GM18502 (cell line): ENCODE data around the gene METAP2.

Experiments
- ATAC-seq: cut with Tn5 transposase; IDR thresholded peaks from one replicate; pipeline ENCODE4 v1.9.1; 2021; ENCODE audit warnings: mild to moderate bottlenecking; ENCODE audit not compliant: unreplicated experiment, poor library complexity

METAP2 gene

DNA sequence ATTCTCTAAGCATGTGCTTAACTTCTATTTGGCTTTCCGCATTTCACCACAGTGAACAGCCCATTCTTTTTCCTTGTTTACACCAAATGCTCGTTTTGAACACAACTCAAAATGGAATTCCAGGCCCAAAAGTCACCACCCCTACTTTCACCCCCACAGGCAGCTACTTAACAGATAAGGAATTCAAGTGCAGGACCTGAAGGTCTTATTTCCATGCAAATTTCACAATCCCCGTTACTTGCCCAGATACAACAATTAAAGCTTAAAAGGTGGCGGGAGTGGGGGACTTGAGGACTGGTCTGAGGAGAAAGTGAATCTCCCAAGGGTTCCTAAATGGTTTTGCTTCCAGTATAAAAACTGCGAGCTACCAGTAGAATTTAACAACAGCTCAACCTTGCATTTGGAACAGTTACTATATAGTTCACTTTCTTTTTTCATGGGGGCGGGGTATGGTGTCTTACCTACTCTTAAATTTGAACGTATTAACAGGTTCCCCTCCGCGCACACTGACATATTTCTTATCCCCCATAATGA, 73.6 kb downstream of the METAP2 start:
- no peak for ATAC-seq

DNA sequence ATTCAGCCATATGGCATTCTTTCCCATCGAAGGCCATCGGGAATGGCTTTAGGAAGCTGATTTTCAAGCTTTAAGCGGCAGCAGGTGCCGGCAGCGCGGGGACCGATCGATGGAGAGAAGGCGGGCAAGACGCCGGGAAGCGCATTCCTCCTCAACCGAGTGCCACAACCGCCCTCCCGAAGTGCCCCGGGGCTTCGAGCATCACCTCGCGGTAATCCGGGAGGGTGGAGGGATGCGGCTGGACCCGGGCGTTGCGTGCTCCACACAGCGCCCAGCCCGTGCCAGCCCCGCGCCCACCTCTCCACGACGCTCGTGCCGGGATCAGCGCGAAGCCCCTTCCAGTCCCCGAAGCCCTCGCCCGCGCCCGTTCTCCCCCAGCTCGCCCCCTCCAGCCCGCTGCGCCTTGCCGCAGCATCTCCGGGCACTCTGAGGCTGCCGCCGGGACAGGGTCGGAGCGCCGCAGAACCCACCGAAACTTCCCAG, 74.1 kb downstream of the METAP2 start:
- ATAC-seq = no peak

DNA sequence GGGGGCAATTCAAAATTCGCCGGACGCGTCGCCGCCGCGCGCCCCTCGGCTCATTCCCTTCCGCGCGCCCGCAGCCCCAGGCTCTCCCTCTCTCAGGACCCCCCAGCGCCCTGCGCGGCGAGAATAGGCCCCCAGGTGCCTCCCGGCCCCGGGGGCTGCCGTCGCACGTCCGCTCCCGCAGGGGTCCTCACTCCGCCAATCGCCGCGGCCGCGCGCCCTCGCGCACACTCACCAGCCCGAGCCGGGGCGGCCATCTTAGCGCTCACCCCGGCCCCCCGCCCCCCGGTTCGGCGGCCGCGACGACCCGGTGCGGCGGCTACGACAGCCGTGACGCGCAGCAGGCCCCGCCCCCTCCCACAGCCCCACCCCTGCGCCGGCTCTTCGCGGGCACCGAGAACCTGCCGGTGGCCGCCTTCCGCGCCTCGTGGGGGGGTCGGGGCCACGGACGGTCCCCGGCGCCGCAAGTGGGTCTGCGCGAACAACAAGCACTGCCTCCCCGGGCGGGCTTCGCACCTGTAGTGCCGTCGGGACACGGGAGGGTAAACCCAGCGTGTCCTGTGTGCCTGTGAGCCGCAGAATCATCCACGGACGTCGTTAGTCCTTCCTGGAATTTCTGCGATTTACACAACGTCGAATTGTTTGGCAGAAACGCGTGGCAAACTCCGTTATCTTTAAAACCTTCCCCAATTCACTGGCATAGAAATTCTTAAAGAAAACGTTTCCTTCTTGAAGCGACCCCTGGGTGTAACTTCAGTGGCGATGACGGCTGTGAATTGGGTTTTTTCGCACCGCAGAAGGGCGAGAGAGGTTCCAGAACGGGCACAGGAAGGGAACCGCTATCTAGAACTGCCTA, 74.8 kb downstream of the METAP2 start:
- no peak for ATAC-seq

DNA sequence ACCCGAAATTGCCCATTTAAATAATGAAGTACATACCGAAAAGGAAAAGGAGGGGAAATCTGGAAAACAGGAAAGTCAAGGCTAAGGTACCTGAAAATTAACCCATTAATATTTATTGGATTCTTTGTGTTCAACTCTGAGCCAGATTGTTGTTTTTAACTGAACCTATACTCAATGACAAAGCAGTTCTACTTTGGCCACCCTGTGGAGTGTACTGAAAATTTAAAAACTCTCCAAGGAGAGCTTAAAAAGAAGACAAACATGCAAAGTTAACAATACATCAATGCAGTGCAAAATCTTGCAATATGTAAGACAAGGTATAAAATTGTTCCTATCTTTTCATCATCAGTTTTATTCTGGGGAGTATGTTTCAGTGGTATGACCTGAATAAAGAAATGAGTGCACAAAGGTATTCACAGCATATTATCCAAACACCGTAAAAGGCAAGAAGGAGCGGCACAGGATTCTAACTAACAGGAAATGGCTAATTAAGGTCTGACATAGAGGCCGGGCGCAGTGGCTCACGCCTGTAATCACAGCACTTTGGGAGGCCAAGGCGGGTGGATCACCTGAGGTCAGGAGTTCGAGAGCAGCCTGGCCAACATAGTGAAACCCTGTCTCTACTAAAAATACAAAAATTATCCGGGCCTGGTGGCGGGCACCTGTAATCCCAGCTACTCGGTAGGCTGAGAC, 75.6 kb downstream of the METAP2 start:
- ATAC-seq = no peak

DNA sequence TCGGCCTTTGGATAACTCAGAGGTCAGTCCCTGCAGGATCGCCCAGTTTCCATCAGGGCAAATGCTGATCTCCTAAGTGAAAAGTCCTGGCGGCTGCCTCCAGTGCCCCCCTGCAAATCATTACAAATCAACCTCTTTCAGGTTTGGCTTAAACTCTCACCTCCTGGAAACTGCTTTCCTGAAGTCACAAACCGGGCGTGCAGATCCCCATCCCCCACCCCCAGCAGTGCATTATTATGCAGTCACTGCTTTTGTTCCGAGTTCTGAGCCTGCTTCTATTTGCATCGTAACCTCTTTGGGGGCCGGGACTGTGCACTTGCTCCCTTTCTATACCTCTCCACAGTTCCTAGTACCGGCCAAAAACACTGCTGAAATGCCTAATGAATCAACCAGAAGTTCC, 77.4 kb downstream of the METAP2 start, which contains the start of gene USP44:
USP44 (minus strand) TSS at position 172 of the 400 bp plus-strand sequence. CDS start 17,220 bp downstream, outside the sequence.
- no peak for ATAC-seq

DNA sequence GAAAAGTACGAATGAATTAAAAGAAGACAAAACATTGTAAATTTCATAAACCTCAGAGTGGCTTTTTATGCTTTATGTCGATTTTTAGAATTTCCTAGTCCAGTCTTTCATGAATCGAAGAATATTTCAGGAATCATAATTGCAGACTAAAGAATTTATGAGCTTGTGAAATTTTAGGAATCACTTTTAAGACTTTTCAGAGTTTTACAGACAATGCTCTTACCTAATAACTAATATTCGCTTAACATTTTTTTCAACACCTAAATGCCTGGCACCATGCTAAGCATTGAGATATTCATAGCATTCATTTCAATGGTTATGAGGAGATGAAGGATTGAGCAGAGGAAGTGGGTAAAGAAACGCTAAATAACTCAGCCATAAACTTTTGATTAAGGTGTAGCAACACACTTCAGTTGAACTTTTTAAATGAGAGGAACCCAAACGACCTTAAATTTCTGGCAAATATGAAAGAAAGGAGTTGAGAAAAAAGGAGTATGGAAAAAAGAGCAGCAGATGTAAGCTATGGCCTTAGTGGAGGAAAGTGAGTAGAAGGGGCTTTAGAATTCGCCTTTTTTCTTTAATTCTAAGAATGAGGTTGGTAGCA, 78.1 kb downstream of the METAP2 start:
- no peak for ATAC-seq

DNA sequence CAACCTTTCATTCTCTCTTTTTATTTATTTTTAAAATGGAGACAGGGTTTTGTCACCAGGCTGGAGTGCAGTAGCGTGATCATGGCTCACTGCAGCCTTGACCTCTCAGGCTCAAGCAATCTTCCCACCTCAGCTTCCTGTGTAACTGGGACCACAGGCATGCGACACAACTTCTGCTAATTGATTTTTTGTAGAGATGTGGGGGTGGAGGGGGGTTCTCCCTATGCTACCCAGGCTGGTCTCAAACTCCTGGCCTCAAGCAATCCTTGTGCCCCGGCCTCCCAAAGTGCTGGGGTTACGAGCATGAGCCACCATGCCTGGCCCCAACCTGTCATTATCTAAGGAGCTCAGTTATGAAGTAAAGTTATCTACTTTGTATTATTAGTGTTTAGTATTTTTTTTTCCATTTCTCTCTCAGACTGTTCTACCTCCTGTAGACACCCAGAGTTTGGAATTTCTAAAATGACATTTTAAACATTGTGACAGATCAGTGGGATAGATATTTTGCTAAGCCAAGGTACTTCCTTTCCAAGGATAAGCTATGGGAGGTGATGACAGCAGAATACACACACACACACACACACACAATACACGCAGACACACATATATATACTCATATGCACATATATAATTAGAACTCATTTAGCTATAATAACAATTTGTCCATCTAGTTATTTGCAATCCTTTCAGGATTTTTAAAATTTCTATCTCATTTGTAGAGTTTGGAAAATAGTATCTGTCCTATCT, 79.4 kb downstream of the METAP2 start:
- ATAC-seq = no peak

DNA sequence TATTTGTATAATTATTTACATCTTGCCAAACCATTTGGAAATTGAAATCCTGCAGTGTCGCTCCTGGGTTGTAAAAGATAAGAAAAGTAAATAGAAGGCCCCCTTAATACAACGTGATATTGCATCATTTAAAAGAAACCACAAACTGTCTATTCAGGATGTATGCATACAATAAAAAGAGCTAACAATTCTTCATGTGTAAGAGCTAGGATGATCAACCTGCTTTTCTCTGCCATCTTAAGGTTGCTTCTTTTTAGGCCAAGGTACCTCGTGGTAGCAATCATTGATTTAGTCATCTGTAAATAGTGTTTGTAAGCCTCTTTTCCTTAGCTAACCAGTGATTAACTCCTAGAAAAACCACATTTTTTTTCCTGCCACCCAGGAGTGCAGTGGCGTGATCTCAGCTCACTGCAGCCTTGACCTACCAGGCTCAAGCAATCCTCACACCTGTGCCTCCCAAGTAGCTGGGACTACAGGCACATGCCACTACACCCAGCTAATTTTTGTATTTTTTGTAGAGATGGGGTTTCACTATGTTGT, 80.7 kb downstream of the METAP2 start:
- no peak for ATAC-seq

DNA sequence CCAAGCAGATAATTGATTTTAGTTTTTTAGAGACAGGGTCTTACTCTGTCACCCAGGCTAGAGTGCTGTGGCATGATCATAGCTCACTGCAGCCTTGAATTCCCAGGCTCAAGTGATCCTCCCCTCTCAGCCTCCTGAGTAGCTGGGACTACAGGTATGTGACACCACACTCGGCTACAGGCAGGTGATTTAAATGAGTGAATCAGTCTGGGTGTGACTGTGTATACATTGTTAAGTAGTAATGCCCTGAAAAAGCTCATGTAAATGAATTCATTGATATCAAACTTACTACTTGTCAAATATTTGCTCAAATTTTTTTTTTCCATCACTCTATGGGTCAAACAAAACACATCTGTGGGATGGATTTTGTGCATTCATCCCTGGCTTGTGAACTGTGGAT, 83.7 kb downstream of the METAP2 start:
- no peak for ATAC-seq
